Hepatocyte (in vitro differentiated cells): ENCODE data around the gene FAM162A. TPM values are rescaled to one million over a fixed set of nuclear protein-coding genes. Genes with fewer than 3 reads are reported as not detected.

Experiments used
- DNase-seq: peaks from one replicate; pipeline ENCODE4 v3.0.0-alpha.2; 2016; ENCODE audit warnings: low spot score
- H2AFZ ChIP-seq: fragments of 200-600 bp; sonication (generic); 2 replicates; pipeline ENCODE4 v1.6.0; 2016; ENCODE audit warnings: antibody characterized with exemption, mild to moderate bottlenecking
- H3K27ac ChIP-seq: fragments of 200-600 bp; sonication (generic); 2 replicates; pipeline ENCODE4 v1.5.1; 2016; ENCODE audit warnings: mild to moderate bottlenecking
- H3K27me3 ChIP-seq: fragments of 200-600 bp; sonication (generic); 2 replicates; pipeline ENCODE4 v1.6.1; 2016
- H3K36me3 ChIP-seq: fragments of 200-600 bp; sonication (generic); replicated peaks from 2 replicates; pipeline ENCODE4 v1.5.1; 2016; ENCODE audit warnings: low read depth; ENCODE audit not compliant: insufficient read depth
- H3K4me1 ChIP-seq: fragments of 200-600 bp; sonication (generic); 2 replicates; pipeline ENCODE4 v1.5.1; 2016; ENCODE audit warnings: mild to moderate bottlenecking, moderate library complexity; ENCODE audit not compliant: insufficient read depth
- H3K4me2 ChIP-seq: fragments of 200-600 bp; sonication (generic); 2 replicates; pipeline ENCODE4 v1.6.0; 2016
- H3K4me3 ChIP-seq: fragments of 200-600 bp; sonication (generic); 2 replicates; pipeline ENCODE4 v1.5.1; 2016; ENCODE audit warnings: mild to moderate bottlenecking
- H3K79me2 ChIP-seq: fragments of 200-600 bp; sonication (generic); 2 replicates; pipeline ENCODE4 v1.6.0; 2017; ENCODE audit warnings: mild to moderate bottlenecking
- H3K9me2 ChIP-seq: fragments of 200-600 bp; sonication (generic); replicated peaks from 2 replicates; pipeline ENCODE4 v1.6.0; 2017; ENCODE audit warnings: mild to moderate bottlenecking; ENCODE audit not compliant: insufficient read depth
- H3K9me3 ChIP-seq: fragments of 200-600 bp; sonication (generic); 2 replicates; pipeline ENCODE4 v1.5.1; 2016; ENCODE audit warnings: low read depth, mild to moderate bottlenecking
- H4K20me1 ChIP-seq: fragments of 200-600 bp; sonication (generic); 2 replicates; pipeline ENCODE4 v1.6.0; 2016; ENCODE audit warnings: mild to moderate bottlenecking; ENCODE audit not compliant: insufficient read depth, poor library complexity, severe bottlenecking
- EZH2 ChIP-seq: fragments of 200-600 bp; sonication (generic); IDR thresholded peaks from 2 replicates; pipeline ENCODE4 v1.6.1; 2016; ENCODE audit warnings: antibody characterized with exemption, mild to moderate bottlenecking, borderline replicate concordance
- EZH2phosphoT487 ChIP-seq: fragments of 200-600 bp; sonication (generic); IDR thresholded peaks from one replicate; pipeline ENCODE4 v1.6.1; 2018; ENCODE audit warnings: antibody characterized with exemption, mild to moderate bottlenecking, low read depth, moderate library complexity; ENCODE audit not compliant: unreplicated experiment, severe bottlenecking
- WGBS: methylation state at CpG from one replicate; pipeline ENCODE4 v1.1.6; 2016; ENCODE audit warnings: low lambda C conversion rate; ENCODE audit errors: missing lambda C conversion rate; 5-methylcytosine and 5-hydroxymethylcytosine counted together
- polyA plus RNA-seq: library from polyadenylated mRNA; unstranded; fragments of >200 nt; fragmentation: Nextera tagmentation; extraction: Ambion mirVana; gene quantifications from 2 replicates; pipeline ENCODE4 v1.2.1, GENCODE V29; 2016
- total RNA-seq: library from RNA; depleted of rRNA; stranded (reverse); fragments of >200 nt; gene quantifications from 2 replicates; pipeline ENCODE4 v1.2.3, GENCODE V29; 2014
- TF ChIP-seq, protein P1 (sequence below): fragments of 200-600 bp; sonication (generic); IDR thresholded peaks from 2 replicates; pipeline ENCODE4 v1.5.1; 2016; ENCODE audit warnings: antibody characterized with exemption, mild to moderate bottlenecking; ENCODE audit not compliant: poor library complexity

The FAM162A gene
- total and polyA plus RNA-seq, 2 experiments from 2014 or later: 50.4 to 107 TPM

DNA sequence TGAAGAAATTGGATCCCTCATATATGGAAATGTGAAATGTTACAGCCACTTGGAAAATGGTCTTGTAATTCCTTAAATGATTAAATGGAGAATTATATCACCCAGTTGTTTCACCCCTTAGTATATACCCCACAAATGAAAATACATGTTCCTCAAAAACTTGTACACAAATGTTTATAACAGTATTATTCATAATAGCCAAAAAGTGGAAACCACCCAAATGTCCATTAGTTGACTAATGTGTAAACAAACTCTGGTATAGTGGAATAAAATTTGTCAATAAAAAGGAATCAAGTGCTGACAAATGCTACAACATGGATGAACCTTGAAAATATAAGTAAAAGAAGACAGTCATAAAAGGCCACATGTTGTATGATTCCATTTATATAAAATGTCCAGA is 12.5 kb downstream of the FAM162A start:
- Histone ChIP-seq H4K20me1 (no peaks in the 10 kb centered on the region), H3K4me1 (peaks cover 13% of the 10 kb centered on the region), H3K36me3 (no peaks in the 10 kb centered on the region), H3K9me3 (no peaks in the 10 kb centered on the region), H3K9me2 (no peaks in the 10 kb centered on the region), H3K27me3 (no peaks in the 10 kb centered on the region), H3K4me2 (no peak overlapping the region), H3K4me3 (no peak overlapping the region), H2AFZ (no peak overlapping the region), H3K79me2 (peaks cover 19% of the 10 kb centered on the region), H3K27ac (no peak overlapping the region)
- no peak for DNase-seq
- TF ChIP-seq EZH2 (no peak), EZH2phosphoT487 (no peak)
- TF ChIP-seq, protein P1, sequence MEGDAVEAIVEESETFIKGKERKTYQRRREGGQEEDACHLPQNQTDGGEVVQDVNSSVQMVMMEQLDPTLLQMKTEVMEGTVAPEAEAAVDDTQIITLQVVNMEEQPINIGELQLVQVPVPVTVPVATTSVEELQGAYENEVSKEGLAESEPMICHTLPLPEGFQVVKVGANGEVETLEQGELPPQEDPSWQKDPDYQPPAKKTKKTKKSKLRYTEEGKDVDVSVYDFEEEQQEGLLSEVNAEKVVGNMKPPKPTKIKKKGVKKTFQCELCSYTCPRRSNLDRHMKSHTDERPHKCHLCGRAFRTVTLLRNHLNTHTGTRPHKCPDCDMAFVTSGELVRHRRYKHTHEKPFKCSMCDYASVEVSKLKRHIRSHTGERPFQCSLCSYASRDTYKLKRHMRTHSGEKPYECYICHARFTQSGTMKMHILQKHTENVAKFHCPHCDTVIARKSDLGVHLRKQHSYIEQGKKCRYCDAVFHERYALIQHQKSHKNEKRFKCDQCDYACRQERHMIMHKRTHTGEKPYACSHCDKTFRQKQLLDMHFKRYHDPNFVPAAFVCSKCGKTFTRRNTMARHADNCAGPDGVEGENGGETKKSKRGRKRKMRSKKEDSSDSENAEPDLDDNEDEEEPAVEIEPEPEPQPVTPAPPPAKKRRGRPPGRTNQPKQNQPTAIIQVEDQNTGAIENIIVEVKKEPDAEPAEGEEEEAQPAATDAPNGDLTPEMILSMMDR: no peak

DNA sequence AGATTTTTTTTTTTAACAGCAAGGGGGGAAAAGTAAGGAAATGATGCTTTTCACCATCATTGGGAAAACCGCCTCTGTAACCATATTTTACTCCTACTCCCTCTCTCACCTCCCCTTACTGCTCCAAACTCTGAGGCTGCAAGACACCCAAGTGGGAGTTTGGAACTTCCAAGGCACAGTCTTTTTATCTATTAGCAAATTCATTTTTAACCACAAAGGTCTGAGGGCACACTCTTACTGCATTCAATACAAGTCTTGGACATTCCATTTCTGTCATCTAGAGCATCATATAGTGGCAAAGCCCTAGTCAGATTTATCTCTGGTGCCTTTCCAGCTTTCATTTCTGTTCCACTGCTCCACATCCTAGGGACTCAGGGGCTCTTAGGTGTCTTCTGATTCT is 13.2 kb downstream of the FAM162A start:
- Histone ChIP-seq H3K9me2 (no peaks in the 10 kb centered on the region), H3K79me2 (peaks cover 23% of the 10 kb centered on the region), H3K36me3 (no peaks in the 10 kb centered on the region), H3K4me1 (peaks cover 13% of the 10 kb centered on the region), H3K27ac (no peak overlapping the region), H3K4me3 (no peak overlapping the region), H3K9me3 (no peaks in the 10 kb centered on the region), H3K4me2 (no peak overlapping the region), H3K27me3 (no peaks in the 10 kb centered on the region), H4K20me1 (no peaks in the 10 kb centered on the region), H2AFZ (no peak overlapping the region)
- TF ChIP-seq EZH2 (no peak), EZH2phosphoT487 (no peak)
- TF ChIP-seq, protein P1: no peak
- WGBS: 96% methylated on average over 1 of the region's 1 CpG
- DNase-seq: no peak

DNA sequence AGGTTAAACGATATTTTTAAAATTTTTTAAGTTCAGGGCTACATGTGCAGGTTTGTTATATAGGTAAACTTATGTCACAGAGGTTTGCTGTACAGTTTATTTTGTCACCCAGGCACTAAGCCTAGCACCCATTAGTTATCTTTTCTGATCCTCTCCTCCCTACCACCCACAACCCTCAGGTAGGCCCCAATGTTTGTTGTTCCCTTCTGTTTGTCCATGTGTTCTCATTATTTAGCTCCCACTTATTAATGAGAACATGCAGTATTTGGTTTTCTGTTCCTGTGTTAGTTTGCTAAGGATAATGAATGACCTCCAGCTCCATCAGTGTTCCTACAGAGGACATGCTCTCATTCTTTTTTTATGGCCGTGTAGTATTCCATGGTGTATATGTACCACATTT is 14.9 kb downstream of the FAM162A start:
- H3K4me3 ChIP-seq: no peak overlapping the region
- WGBS: 98% methylated on average over 2 of the region's 2 CpGs
- DNase-seq: no peak
- no peaks in the 10 kb centered on the region for H3K9me2 ChIP-seq
- no peaks in the 10 kb centered on the region for H3K27me3 ChIP-seq
- H3K9me3 ChIP-seq: no peaks in the 10 kb centered on the region
- no peak overlapping the region for H3K4me2 ChIP-seq
- TF ChIP-seq EZH2phosphoT487 (no peak), EZH2 (no peak)
- TF ChIP-seq, protein P1: no peak
- H3K27ac ChIP-seq: no peak overlapping the region
- H3K36me3 ChIP-seq: no peaks in the 10 kb centered on the region
- H3K4me1 ChIP-seq: peaks cover 4% of the 10 kb centered on the region
- no peak overlapping the region for H2AFZ ChIP-seq
- peaks cover 23% of the 10 kb centered on the region for H3K79me2 ChIP-seq
- H4K20me1 ChIP-seq: no peaks in the 10 kb centered on the region

DNA sequence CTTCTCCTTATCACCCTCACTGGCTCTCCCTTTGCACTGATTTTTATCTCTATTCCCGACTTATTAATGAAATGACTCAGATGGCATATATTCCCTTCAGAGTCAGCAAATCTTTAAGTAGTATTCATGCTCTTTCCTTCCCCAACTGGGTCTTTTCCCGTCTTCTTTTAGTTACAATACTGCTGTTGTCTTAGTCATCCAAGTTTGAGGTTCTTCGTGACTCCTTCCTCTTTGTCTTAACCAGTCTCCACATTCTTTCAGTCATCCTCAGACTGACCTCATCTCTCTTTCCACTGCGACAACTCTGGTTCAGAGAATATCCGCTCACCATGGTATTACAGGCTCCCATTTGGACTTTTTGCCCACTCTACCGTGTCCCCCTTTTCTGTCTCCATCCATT is 19.5 kb downstream of the FAM162A start:
- Histone ChIP-seq H2AFZ (no peak overlapping the region), H3K36me3 (no peaks in the 10 kb centered on the region), H3K27ac (no peak overlapping the region), H3K27me3 (no peaks in the 10 kb centered on the region), H4K20me1 (no peaks in the 10 kb centered on the region), H3K79me2 (peaks cover 13% of the 10 kb centered on the region), H3K4me1 (no peaks in the 10 kb centered on the region), H3K4me3 (no peak overlapping the region), H3K9me3 (no peaks in the 10 kb centered on the region), H3K4me2 (no peak overlapping the region), H3K9me2 (no peaks in the 10 kb centered on the region)
- WGBS: 88% methylated on average over 6 of the region's 6 CpGs
- DNase-seq: no peak
- TF ChIP-seq EZH2phosphoT487 (no peak), EZH2 (no peak)
- TF ChIP-seq, protein P1: no peak
